GM19035 (cell line): ENCODE measurements around the gene MAF.

Experiments used
- ATAC-seq: cut with Tn5 transposase; IDR thresholded peaks from one replicate; pipeline ENCODE4 v1.9.1; 2021; ENCODE audit not compliant: unreplicated experiment

The MAF gene

DNA sequence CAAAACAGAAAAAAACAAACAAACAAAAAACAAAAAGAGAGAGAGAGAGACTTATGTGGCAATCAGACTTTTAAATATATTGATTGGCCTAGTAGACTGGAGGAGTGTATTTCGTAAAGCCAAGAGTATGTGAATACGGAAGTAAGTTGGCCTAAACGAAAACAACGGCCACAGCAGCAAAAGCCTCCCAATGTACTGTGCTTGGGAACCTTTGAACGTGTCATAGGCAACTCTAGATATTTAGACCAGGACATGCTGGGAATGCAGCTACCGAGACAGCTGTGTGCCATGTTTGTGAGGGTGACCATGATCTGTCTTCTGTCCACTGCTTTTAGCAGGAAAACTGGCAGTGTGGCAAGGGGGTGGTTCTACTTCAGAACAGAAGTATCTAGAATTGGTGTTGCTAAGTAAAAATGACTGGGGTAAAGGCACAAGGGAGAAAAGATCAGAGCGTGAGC, 7.4 kb downstream of the MAF start:
- no peak for ATAC-seq

DNA sequence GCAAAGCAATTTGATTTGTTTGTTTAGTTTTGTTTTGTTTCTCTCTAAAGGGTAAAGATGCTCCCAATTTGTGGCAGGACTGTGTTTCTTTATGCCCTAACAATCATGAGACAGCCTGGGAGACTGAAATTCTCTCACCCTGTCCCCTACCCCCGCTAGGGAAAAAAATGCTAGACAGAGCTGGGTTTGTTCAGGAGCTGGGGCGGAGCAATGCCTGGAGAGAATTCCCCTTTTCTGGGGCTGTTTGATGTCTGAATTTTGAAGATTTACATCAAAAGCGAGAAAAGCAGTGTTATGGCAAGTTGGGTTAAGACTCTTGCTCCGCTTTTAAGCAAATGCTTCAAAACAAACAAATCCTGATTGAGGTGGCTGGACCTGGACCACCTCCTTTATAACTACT, 8.4 kb downstream of the MAF start:
- ATAC-seq = no peak

GRCh38 chr16:79589601-79590102, 10.9 kb downstream of the MAF start:
- no peak for ATAC-seq

- ATAC-seq = no peak
Observed at GRCh38 chr16:79587897-79588296, 12.6 kb downstream of the MAF start.

DNA sequence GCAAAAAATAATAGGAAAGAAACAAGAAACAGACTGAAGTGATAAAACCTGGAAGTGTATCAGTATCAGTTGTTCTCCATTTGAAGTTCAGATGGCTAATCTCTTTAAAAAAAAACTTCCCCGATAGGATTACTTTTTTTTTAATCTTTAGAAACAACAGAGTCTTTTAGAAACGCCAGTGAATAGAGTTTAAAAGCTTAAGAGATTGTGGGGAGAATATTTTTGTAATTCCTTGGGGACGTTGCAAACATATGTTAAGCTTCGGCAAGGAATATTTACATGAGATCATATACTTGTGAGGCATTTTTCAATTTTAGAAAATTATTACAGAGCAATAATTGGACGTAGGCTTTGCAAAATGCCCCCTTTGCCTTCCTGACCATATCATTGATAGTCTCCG, 13.2 kb downstream of the MAF start:
- no peak for ATAC-seq

DNA sequence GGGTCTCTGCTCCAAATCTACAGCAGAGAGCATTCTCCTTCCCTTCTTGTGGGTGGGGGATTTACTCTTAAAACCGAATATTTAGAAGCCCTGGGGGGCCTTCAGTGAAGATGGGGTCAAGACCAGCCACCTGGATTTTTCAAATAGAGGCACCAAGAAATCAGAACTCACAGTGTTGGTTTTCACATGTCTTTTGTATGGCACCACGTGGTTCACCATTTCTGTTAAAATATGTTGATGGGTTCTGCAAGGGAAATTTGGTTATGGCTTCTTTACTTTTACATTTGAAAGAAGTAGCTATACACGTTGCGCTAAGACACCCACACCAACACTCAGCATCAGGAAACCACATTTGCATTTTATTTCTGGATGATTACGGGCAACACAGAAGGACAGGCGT, 17.7 kb downstream of the MAF start:
- no peak for ATAC-seq

GRCh38 chr16:79580453-79581191, 19.9 kb downstream of the MAF start:
- ATAC-seq = no peak

DNA sequence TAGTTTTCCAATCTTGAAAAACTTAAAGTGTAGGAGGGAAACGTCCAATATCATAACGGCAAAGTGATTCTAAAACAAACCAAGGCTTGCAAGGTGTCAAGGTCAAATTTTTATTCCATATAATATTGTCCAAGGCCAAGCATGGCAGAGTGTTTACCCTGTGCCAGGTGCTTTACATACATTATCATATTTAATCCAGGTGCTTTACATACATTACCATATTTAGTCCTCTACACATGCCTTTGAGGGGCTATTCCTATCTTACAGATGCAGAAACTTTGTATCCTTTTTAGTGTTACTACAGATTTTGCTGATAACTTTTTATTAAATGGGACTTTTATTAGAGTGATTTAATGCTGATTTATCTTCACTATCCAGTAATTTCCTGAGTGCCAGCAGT, 23.9 kb downstream of the MAF start:
- ATAC-seq = no peak

GRCh38 chr16:79573884-79574283, 26.7 kb downstream of the MAF start:
- no peak for ATAC-seq

DNA sequence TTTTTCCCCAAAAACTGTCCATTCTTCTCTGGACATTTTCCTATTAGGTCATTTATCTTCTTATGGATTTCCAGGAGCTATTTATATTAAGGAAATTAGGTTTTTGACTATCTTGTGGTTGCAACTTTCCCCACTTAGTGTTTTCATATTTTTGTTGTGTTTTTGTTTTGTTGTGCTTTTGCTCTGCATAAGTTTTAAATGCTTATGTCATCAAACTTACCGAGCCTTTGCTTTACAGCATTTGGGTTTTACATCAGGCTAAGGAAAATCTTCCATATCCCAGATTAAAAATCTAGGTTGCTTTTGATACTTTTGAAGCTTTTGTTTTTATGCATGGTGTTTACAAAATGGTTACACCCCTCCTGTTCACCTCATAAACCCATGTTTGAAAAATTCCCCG, 27.5 kb downstream of the MAF start:
- ATAC-seq = no peak

DNA sequence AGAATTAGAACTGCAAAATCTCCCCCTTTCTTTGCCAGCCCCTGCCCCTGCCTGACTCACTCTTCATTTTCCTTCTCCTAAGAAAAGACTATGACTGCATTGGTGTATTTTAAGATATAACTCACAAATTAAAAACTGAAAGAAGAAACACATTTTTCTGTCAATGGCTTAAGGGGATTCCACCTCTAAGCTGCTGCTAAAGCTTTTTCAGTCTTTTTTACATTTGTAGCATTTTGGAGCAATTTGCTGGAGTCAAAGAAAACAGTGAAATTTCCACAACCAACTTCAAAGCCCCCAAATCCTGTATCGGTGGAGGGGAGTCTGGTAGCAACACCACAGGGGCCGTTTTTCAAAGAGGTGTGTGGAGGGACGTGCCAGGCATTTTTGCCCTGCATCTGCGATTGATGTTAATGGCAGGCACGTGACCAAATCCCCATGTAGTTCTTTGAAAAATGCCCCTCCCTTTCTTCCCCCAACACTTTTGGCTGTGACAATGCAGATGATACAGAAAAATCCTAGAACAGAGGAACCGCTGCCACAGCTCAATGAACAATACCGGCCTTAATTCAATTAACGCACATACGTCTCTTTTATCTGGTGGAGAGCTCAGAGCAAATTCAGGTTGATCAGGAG, 28.5 kb downstream of the MAF start:
- no peak for ATAC-seq

DNA sequence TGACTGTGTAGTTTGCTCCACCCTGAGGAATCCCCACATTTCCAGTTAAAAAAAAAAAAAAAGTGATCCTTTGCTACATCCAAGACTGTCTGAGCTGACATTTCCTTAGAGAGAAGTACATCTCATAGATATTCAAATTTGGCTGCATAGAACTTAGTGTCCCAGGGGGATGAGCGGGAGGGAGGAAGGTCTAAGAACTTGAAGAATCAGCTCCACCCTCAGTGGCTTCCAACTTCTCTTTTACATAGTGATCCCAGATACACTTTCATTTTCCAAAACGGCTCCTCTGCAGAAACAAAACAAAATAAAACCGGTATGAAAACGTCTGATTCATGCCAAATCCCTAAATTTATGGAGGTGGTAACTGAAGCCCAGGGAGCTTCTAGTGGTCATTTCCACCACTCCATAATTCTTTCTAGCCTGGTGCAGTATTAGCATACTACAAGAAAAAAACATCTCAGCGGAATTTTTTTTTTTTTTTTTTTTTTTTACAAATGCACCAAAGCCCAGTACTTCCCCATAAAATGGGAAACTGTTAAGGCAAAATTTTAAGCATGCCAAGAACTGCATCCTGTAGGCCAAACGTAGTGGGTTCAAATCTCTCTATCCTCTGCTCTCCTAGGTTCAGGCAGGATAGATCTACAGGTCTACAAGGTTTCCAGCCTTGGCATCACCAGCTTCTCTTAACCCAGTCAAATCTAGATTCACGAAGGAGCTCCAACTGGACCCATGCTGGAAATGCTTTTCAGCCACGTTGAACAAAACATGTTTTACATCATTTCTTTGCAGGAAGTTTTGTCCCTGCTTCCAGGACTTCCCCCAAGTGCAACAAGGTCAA, 29.3 kb downstream of the MAF start:
- ATAC-seq = no peak

- ATAC-seq = no peak
Observed at GRCh38 chr16:79564671-79565107, 35.8 kb downstream of the MAF start.

GRCh38 chr16:79563921-79564320, 36.6 kb downstream of the MAF start:
- no peak for ATAC-seq

- no peak for ATAC-seq
Observed at GRCh38 chr16:79562166-79562823, 38.2 kb downstream of the MAF start.

DNA sequence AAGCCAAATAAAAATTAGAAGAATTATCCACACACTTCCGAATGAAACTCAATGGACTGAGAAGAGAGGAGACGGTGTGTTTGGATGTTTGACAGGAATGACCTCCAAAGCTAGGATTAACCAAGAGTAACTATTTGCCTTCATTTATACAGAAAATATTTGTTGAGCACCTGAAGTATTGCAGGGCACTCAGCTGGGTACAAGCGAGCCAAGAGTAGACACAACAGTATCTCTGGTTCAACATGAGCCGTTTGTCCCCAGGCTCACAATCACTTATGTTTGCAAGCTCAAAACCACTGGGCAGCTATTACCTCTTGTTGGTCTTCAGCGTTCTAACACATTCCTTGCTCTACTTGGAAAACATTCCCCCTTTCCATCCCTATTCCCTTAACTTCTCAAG, 38.8 kb downstream of the MAF start:
- no peak for ATAC-seq

- no peak for ATAC-seq
Observed at GRCh38 chr16:79560923-79561322, 39.6 kb downstream of the MAF start.

DNA sequence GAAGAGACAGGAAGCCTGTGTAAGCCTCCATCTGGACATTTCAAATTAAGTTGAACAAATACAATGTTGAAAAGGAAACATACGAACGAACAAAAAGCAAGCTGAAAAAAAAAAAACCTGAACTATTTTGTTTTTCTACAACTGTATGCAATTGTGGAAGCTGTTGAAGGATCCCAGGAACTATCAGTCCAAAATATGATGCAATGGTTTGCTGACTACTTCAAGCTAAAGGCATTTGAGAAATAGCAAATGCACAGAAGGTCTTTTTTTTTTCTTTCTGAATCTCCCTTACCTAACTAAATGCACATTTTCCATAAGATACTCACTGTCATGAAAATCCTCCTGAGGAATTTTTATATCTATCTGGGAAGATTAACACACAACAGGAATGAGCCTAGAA, 40.2 kb downstream of the MAF start:
- no peak for ATAC-seq

DNA sequence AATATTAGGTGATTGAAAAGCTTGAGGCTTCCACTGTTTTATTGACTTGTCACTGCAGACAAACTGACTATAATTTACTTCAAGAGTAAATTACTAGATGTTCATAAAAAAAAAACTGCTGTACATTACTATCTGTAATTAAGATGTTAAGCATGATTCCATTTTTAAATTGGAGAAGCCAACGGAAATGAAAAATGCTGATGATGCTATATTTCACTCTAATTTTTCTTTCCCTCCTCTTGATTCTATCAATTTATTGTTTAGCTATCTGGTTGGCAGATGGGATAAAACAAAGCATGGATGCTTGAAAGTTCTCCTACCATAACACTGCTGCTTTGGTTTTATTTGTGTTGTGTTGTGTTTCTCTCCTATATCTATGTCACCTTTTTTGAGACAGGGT, 41.0 kb downstream of the MAF start:
- ATAC-seq = no peak

- ATAC-seq = no peak
Observed at GRCh38 chr16:79557421-79557820, 43.1 kb downstream of the MAF start.

- ATAC-seq = no peak
Observed at GRCh38 chr16:79554912-79555311, 45.6 kb downstream of the MAF start.
